Kidney (tissue), 14 donors: ENCODE data around the gene SUMO3. TPM values are rescaled to one million over a fixed set of nuclear protein-coding genes. Genes with fewer than 3 reads are reported as not detected.

Experiments used
- DNase-seq, 5 donors: peaks; one replicate each; pipeline ENCODE4 v3.0.0-alpha.2; 2013 to 2020
- FAIRE-seq: peaks from 2 replicates; lab custom pipeline; 2012; peaks lifted over from hg19 to GRCh38; lab: Jason Lieb, UNC
- H3K27ac ChIP-seq, 2 donors: one replicate each; pipeline ENCODE4 v1.7.0; 2013; ENCODE audit warnings: low read depth in 2 of 2, low read length in 2 of 2, inconsistent platforms in 1 of 2
- H3K27me3 ChIP-seq: one replicate; pipeline ENCODE4 v1.7.1; 2013; ENCODE audit warnings: low read length, inconsistent platforms; ENCODE audit not compliant: control insufficient read depth, insufficient read depth
- H3K36me3 ChIP-seq, 3 donors: one replicate each; pipeline versions ENCODE4 v1.7.0 to v1.7.1; 2013; ENCODE audit warnings: low read length in 3 of 3, control low read depth in 1 of 3, inconsistent platforms in 1 of 3; ENCODE audit not compliant: insufficient read depth in 3 of 3, control insufficient read depth in 2 of 3
- H3K4me1 ChIP-seq, 3 donors: one replicate each; pipeline versions ENCODE4 v1.7.0 to v1.7.1; 2013; ENCODE audit warnings: low read length in 3 of 3, inconsistent platforms in 1 of 3, low read depth in 1 of 3; ENCODE audit not compliant: control insufficient read depth in 2 of 3, insufficient read depth in 2 of 3
- H3K4me3 ChIP-seq, 3 donors: one replicate each; pipeline versions ENCODE4 v1.7.0 to v1.8.1; 2013; ENCODE audit warnings: low read length in 3 of 3, control low read depth in 1 of 3, inconsistent platforms in 1 of 3
- H3K9ac ChIP-seq, 3 donors: one replicate each; pipeline versions ENCODE4 v1.7.0 to v1.7.1; 2013; ENCODE audit warnings: low read length in 3 of 3, control low read depth in 1 of 3, inconsistent platforms in 1 of 3
- H3K9me3 ChIP-seq, 3 donors: one replicate each; pipeline versions ENCODE4 v1.7.0 to v1.7.1; 2013; ENCODE audit warnings: low read length in 3 of 3, control low read depth in 1 of 3, inconsistent platforms in 1 of 3; ENCODE audit not compliant: control insufficient read depth in 2 of 3, insufficient read depth in 1 of 3
- CTCF ChIP-seq: IDR thresholded peaks from 3 replicates; pipeline ENCODE4 v1.5.1; 2012; ENCODE audit warnings: mild to moderate bottlenecking, moderate library complexity, borderline replicate concordance; ENCODE audit not compliant: insufficient read depth; ENCODE audit errors: extremely low read depth
- intact Hi-C: fragments of 100-400 bp; cut with DNase I; formaldehyde crosslinking; loops from one replicate; pipeline ENCODE4 v1.11.1; 2022
- polyA plus RNA-seq: library from polyadenylated mRNA; stranded (reverse); fragments of 350-450 nt; fragmentation: Illumina TruSeq; extraction: RNeasy Lipid Tissue Mini Kit (QIAGEN cat#74804); gene quantifications from one replicate; pipeline ENCODE4 v1.2.3, GENCODE V29; 2014; ENCODE audit warnings: low read depth, low replicate concordance; ENCODE audit not compliant: insufficient read depth
- total RNA-seq: library from RNA; stranded (reverse); fragmentation: NEBNext Ultra II Directional; extraction: Animal tissue kit (Norgen Biotek cat#: 25700); gene quantifications from one replicate; pipeline ENCODE4 v1.2.1, GENCODE V29; 2021
- donor health status: control.
- donor health status: control.
- donor health status: control.
- donor health status: control.
- donor health status: control.
- donor health status: DM: yes; HTN: yes; CAD: no.
- donor health status: Normal renal cell carcinoma (clear cell type).

The SUMO3 gene
- total and polyA plus RNA-seq, 2 donors from 2014 or later, result 88.6 to 89.9 TPM

DNA sequence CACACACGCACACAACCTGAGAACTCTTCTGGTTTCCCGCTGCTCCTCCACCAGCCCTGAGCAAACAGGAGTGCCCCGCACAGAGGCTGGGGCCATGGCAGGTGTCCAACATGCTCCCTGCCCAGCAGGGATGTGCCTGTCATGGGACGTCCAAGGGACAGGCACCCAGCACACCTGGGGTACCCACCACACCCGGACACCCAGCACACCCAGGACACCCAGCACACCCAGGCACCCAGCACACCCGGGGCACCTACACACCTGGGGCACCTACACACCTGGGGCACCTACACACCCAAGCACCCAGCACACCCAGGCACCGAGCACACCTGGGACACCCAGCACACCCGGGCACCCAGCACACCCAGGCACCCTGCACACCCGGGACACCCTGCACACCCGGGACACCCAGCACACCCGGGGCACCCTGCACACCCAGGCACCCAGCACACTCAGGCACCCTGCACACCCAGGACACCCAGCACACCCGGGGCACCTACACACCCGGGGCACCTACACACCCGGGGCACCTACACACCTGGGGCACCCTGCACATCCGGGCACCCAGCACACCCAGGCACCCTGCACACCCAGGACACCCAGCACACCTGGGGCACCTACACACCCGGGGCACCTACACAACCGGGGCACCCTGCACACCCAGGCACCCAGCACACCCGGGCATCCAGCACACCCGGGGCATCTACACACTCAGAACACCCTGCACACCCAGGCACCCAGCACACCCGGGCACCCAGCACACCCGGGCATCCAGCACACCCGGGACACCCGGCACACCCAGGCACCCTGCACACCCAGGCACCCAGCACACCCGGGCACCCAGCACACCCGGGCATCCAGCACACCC is 54.2 kb downstream of the SUMO3 start:
- H3K4me1 ChIP-seq, result no peaks in the 10 kb centered on the region
- FAIRE-seq, result no peak
- no peaks in the 10 kb centered on the region for H3K9me3 ChIP-seq
- H3K9ac ChIP-seq, result no peak overlapping the region
- intact Hi-C loops, result no loop called here
- no peak for TF ChIP-seq CTCF
- no peak overlapping the region for H3K27ac ChIP-seq
- DNase-seq, result no peak
- no peaks in the 10 kb centered on the region for H3K27me3 ChIP-seq
- H3K36me3 ChIP-seq, result peaks cover 0 to 2% (median 0%) of the 10 kb centered on the region in 3 donors
- H3K4me3 ChIP-seq, result no peak overlapping the region

GRCh38 chr21:44763050-44763378 is 54.8 kb downstream of the SUMO3 start:
- Histone ChIP-seq H3K9me3 (no peaks in the 10 kb centered on the region), H3K36me3 (no peaks in the 10 kb centered on the region), H3K27me3 (no peaks in the 10 kb centered on the region), H3K27ac (no peak overlapping the region), H3K4me3 (no peak overlapping the region), H3K4me1 (no peaks in the 10 kb centered on the region), H3K9ac (no peak overlapping the region)
- intact Hi-C loops, result no loop called here
- DNase-seq (no peak), FAIRE-seq (no peak)
- no peak for TF ChIP-seq CTCF

- DNase-seq (no peak), FAIRE-seq (no peak)
- Histone ChIP-seq H3K27ac (no peak overlapping the region), H3K9me3 (no peaks in the 10 kb centered on the region), H3K4me3 (no peak overlapping the region), H3K9ac (no peak overlapping the region), H3K36me3 (no peaks in the 10 kb centered on the region), H3K4me1 (no peaks in the 10 kb centered on the region), H3K27me3 (no peaks in the 10 kb centered on the region)
- TF ChIP-seq CTCF, result no peak
- intact Hi-C loops, result no loop called here
These were observed 55.4 kb downstream of the SUMO3 start for GRCh38 chr21:44762221-44763049.
